ENCODE measurements around the gene MYDGF.

DNA sequence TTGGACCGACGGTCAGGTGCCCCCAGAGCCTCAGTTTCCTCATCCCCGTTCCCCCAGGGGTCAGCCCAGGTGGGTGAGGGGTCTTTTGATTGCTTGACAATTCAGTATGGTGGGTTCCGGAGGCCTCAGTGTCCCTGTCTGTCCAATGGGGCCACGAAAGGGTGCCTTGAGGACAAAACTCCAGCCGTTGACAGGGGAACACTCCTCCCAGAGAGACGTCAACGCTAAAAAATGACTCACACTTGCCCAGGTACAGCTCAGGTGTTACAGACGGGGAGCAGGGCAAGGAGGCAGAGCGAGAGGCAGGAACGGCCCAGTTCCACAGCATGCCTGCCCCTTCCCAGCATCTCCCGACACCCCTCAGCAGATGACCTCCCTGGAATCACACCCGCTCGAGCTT, 29.0 kb downstream of the MYDGF start:
- TF ChIP-seq, protein P1, sequence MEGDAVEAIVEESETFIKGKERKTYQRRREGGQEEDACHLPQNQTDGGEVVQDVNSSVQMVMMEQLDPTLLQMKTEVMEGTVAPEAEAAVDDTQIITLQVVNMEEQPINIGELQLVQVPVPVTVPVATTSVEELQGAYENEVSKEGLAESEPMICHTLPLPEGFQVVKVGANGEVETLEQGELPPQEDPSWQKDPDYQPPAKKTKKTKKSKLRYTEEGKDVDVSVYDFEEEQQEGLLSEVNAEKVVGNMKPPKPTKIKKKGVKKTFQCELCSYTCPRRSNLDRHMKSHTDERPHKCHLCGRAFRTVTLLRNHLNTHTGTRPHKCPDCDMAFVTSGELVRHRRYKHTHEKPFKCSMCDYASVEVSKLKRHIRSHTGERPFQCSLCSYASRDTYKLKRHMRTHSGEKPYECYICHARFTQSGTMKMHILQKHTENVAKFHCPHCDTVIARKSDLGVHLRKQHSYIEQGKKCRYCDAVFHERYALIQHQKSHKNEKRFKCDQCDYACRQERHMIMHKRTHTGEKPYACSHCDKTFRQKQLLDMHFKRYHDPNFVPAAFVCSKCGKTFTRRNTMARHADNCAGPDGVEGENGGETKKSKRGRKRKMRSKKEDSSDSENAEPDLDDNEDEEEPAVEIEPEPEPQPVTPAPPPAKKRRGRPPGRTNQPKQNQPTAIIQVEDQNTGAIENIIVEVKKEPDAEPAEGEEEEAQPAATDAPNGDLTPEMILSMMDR (conservative IDR thresholded peaks at IDR 0.05; ENCODE audit: low read length) = no peak
- no peak for TF ChIP-seq EZH2phosphoT487 (IDR thresholded peaks at IDR 0.05; ENCODE audit: borderline replicate concordance, low read depth, low read length)
